HEK293T (cell line): ENCODE results near the gene UBAC1.

ENCODE experiments used
- ARNT ChIP-seq: fragments of 450-650 bp; IDR thresholded peaks from 2 replicates; pipeline ENCODE4 v1.6.1; 2017; ENCODE audit warnings: mild to moderate bottlenecking
- BHLHE40 ChIP-seq: fragments of 450-650 bp; IDR thresholded peaks from 2 replicates; pipeline ENCODE4 v1.6.1; 2016; ENCODE audit warnings: mild to moderate bottlenecking, moderate library complexity, borderline replicate concordance
- CTBP1 ChIP-seq: fragments of 450-650 bp; IDR thresholded peaks from 2 replicates; pipeline ENCODE4 v1.6.1; 2016; ENCODE audit warnings: borderline replicate concordance
- ELF4 ChIP-seq: fragments of 450-650 bp; IDR thresholded peaks from 2 replicates; pipeline ENCODE4 v1.6.1; 2017; ENCODE audit warnings: antibody characterized with exemption
- FOXA1 ChIP-seq: fragments of 450-650 bp; IDR thresholded peaks from 2 replicates; pipeline ENCODE4 v1.6.1; 2016; ENCODE audit warnings: mild to moderate bottlenecking
- L3MBTL2 ChIP-seq: fragments of 450-650 bp; conservative IDR thresholded peaks from 2 replicates; pipeline ENCODE4 v1.6.1; 2016; ENCODE audit warnings: mild to moderate bottlenecking
- LEF1 ChIP-seq: fragments of 450-650 bp; IDR thresholded peaks from 2 replicates; pipeline ENCODE4 v1.6.1; 2017; ENCODE audit warnings: mild to moderate bottlenecking, borderline replicate concordance
- NFRKB ChIP-seq: fragments of 450-650 bp; IDR thresholded peaks from 2 replicates; pipeline ENCODE4 v1.6.1; 2016; ENCODE audit warnings: mild to moderate bottlenecking, moderate library complexity
- PKNOX1 ChIP-seq: fragments of 450-650 bp; IDR thresholded peaks from 2 replicates; pipeline ENCODE4 v1.6.1; 2016
- SP1 ChIP-seq: fragments of 450-650 bp; IDR thresholded peaks from 2 replicates; pipeline ENCODE4 v1.6.1; 2017
- SUZ12 ChIP-seq: fragments of 450-650 bp; IDR thresholded peaks from 2 replicates; pipeline ENCODE4 v1.6.1; 2016; ENCODE audit warnings: mild to moderate bottlenecking
- ZNF384 ChIP-seq: fragments of 450-650 bp; IDR thresholded peaks from 2 replicates; pipeline ENCODE4 v1.6.1; 2016

- TF ChIP-seq ZNF384 (no peak), LEF1 (no peak), PKNOX1 (no peak), BHLHE40 (no peak), NFRKB (no peak), L3MBTL2 (no peak), SP1 (no peak), SUZ12 (no peak), CTBP1 (no peak), ELF4 (no peak), FOXA1 (no peak), ARNT (no peak)
Measured at GRCh38 chr9:135944444-135945252, 16.5 kb downstream of the UBAC1 start.
